ENCODE measurements around the gene CALML3.
"Not testable (repeated sequence)": the region's sequence is repeated elsewhere in the genome, so short reads cannot be mapped to it uniquely, and the experiment has no call there.

Gene CALML3

GRCh38 chr10:5559022-5559421 is 34.3 kb downstream of the CALML3 start:
- DNase-seq: not testable (repeated sequence)

GRCh38 chr10:5559642-5560141 is 34.9 kb downstream of the CALML3 start:
- DNase-seq: no peak

GRCh38 chr10:5560142-5560816 is 35.5 kb downstream of the CALML3 start:
- no peak for DNase-seq

- no peak for DNase-seq
Measured at GRCh38 chr10:5560817-5561703, 36.3 kb downstream of the CALML3 start.

GRCh38 chr10:5561704-5562645 is 37.2 kb downstream of the CALML3 start:
- no peak for DNase-seq

GRCh38 chr10:5563321-5563961 is 38.7 kb downstream of the CALML3 start:
- no peak for DNase-seq

- DNase-seq: peak; percentile 45 to 61
Measured at GRCh38 chr10:5563991-5564536, 39.3 kb downstream of the CALML3 start.

GRCh38 chr10:5564537-5565204 is 39.9 kb downstream of the CALML3 start:
- no peak for DNase-seq

GRCh38 chr10:5565205-5565545 is 40.4 kb downstream of the CALML3 start:
- no peak for DNase-seq

GRCh38 chr10:5565671-5566581 is 41.2 kb downstream of the CALML3 start:
- DNase-seq: no peak

GRCh38 chr10:5566614-5567013 is 41.9 kb downstream of the CALML3 start:
- peak; percentile 41 to 60 for DNase-seq

GRCh38 chr10:5567477-5567876 is 42.7 kb downstream of the CALML3 start:
- DNase-seq: no peak

- DNase-seq: no peak
Measured at GRCh38 chr10:5568984-5569383, 44.2 kb downstream of the CALML3 start.

- DNase-seq: no peak
Measured at GRCh38 chr10:5569568-5569967, 44.8 kb downstream of the CALML3 start.

- no peak for DNase-seq
Measured at GRCh38 chr10:5570007-5570655, 45.4 kb downstream of the CALML3 start.

GRCh38 chr10:5570979-5571810 is 46.4 kb downstream of the CALML3 start:
- DNase-seq: no peak

GRCh38 chr10:5571826-5572225 is 47.1 kb downstream of the CALML3 start:
- no peak for DNase-seq

- no peak for DNase-seq
Measured at GRCh38 chr10:5573319-5573950, 48.7 kb downstream of the CALML3 start.
